Testis (tissue), 3 donors: Measurements from ENCODE around the gene S100A14. TPM values are rescaled to one million over a fixed set of nuclear protein-coding genes. Genes with fewer than 3 reads are reported as not detected.

Experiments used
- DNase-seq: peaks from one replicate; pipeline ENCODE4 v3.0.0-alpha.2; 2019
- H3K27ac ChIP-seq, 2 donors: fragments of 200-600 bp; sonication (generic); one replicate each; pipeline ENCODE4 v1.5.1; 2019
- H3K27me3 ChIP-seq: fragments of 200-600 bp; sonication (generic); one replicate; pipeline ENCODE4 v1.5.1; 2019
- H3K36me3 ChIP-seq: fragments of 200-600 bp; sonication (generic); one replicate; pipeline ENCODE4 v1.5.1; 2017; ENCODE audit warnings: low read depth; ENCODE audit errors: missing control alignments
- H3K4me1 ChIP-seq: fragments of 200-600 bp; sonication (generic); one replicate; pipeline ENCODE4 v1.5.1; 2019
- H3K4me3 ChIP-seq, 2 donors: fragments of 200-600 bp; sonication (generic); one replicate each; pipeline ENCODE4 v1.5.1; 2017 to 2019
- H3K9me3 ChIP-seq: fragments of 200-600 bp; sonication (generic); one replicate; pipeline ENCODE4 v1.5.1; 2017
- CTCF ChIP-seq, 3 experiments: fragments of 450-650 bp in 2 of 3; fragments of 200-600 bp in 1 of 3; sonication (generic) in 1 of 3; IDR thresholded peaks; one replicate each; pipeline ENCODE4 v1.5.1; 2016 to 2019; ENCODE audit warnings: antibody characterized with exemption in 3 of 3, mild to moderate bottlenecking in 2 of 3, moderate library complexity in 1 of 3
- POLR2A ChIP-seq: fragments of 450-650 bp; IDR thresholded peaks from one replicate; pipeline ENCODE4 v1.6.1; 2017; ENCODE audit warnings: antibody characterized with exemption, mild to moderate bottlenecking, moderate library complexity
- WGBS, 2 donors: methylation state at CpG; one replicate each; pipeline ENCODE4 v1.1.5; 2018; 5-methylcytosine and 5-hydroxymethylcytosine counted together
- intact Hi-C: fragments of 100-400 bp; cut with DNase I; formaldehyde crosslinking; loops from one replicate; pipeline ENCODE4 v1.15.1; 2023; ENCODE audit warnings: low total_unique reads
- polyA plus RNA-seq: library from polyadenylated mRNA; stranded (reverse); fragments of 350-450 nt; fragmentation: Illumina TruSeq; extraction: RNeasy Lipid Tissue Mini Kit (QIAGEN cat#74804); gene quantifications from one replicate; pipeline ENCODE4 v1.2.3, GENCODE V29; 2014; ENCODE audit warnings: low read depth, low replicate concordance; ENCODE audit not compliant: insufficient read depth
- total RNA-seq, 2 donors: library from RNA; depleted of rRNA; stranded (reverse); fragments of >200 nt; gene quantifications; one replicate each; pipeline ENCODE4 v1.2.3, GENCODE V29; 2016

S100A14 gene
- total and polyA plus RNA-seq, 3 donors from 2014 or later, result 1.6 TPM; not detected in 2

- intact Hi-C loops, result no loop called here
- Histone ChIP-seq H3K9me3 (no peaks in the 10 kb centered on the region), H3K27ac (peak within 1 kb of the TSS; percentile 75 to 88), H3K4me1 (peaks cover 40% of the 10 kb centered on the region), H3K36me3 (no peaks in the 10 kb centered on the region), H3K4me3 (peak within 1 kb of the TSS; percentile 54 to 76), H3K27me3 (no peaks in the 10 kb centered on the region)
- WGBS, 2 donors, result 29 to 70% methylated on average over 3 to 9 of the region's 9 CpGs
- TF ChIP-seq POLR2A (no peak), CTCF (IDR thresholded peaks at IDR 0.05) (no peak)
- peak; percentile 84 for DNase-seq
Measured at GRCh38 chr1:153612755-153613331, 3.3 kb downstream of the S100A14 start, which contains the start of gene S100A16. Gene S100A16 (minus strand): TSS chr1:153613137. CDS start chr1:153608151, 4,986 bp downstream.

GRCh38 chr1:153612111-153612754 lies 3.9 kb downstream of the S100A14 start:
- Histone ChIP-seq H3K27ac (peak overlapping the region; percentile 75 to 88), H3K4me3 (peak overlapping the region; percentile 54 to 76), H3K4me1 (peaks cover 45% of the 10 kb centered on the region), H3K9me3 (no peaks in the 10 kb centered on the region), H3K36me3 (no peaks in the 10 kb centered on the region), H3K27me3 (no peaks in the 10 kb centered on the region)
- intact Hi-C loops, result no loop called here
- DNase-seq, result peak; percentile 43
- 35 to 40% methylated on average over 11 of the region's 11 CpGs for WGBS, 2 donors
- no peak for TF ChIP-seq POLR2A
- no peak for TF ChIP-seq CTCF (IDR thresholded peaks at IDR 0.05)

GRCh38 chr1:153611356-153611755 lies 4.8 kb downstream of the S100A14 start:
- Histone ChIP-seq H3K27ac (no peak overlapping the region), H3K4me1 (peaks cover 45% of the 10 kb centered on the region), H3K9me3 (no peaks in the 10 kb centered on the region), H3K4me3 (peak overlapping the region in 1 of 2 donors; percentile 76), H3K27me3 (no peaks in the 10 kb centered on the region), H3K36me3 (no peaks in the 10 kb centered on the region)
- DNase-seq, result no peak
- TF ChIP-seq CTCF (IDR thresholded peaks at IDR 0.05) (no peak), POLR2A (no peak)
- WGBS, 2 donors, result 55 to 76% methylated on average over 1 of the region's 1 CpG
- intact Hi-C loops, result no loop called here

- Histone ChIP-seq H3K36me3 (no peaks in the 10 kb centered on the region), H3K27me3 (no peaks in the 10 kb centered on the region), H3K4me1 (peaks cover 45% of the 10 kb centered on the region), H3K9me3 (no peaks in the 10 kb centered on the region), H3K27ac (peak overlapping the region; percentile 64 to 80), H3K4me3 (no peak overlapping the region)
- no peak for DNase-seq
- WGBS, 2 donors, result 72 to 78% methylated on average over 3 to 7 of the region's 7 CpGs
- intact Hi-C loops, result no loop called here
- TF ChIP-seq CTCF (IDR thresholded peaks at IDR 0.05) (no peak), POLR2A (no peak)
Measured at GRCh38 chr1:153610811-153611301, 5.3 kb downstream of the S100A14 start.
